H1 (cell line): ENCODE results near the gene MYCBPAP. TPM values are rescaled to one million over a fixed set of nuclear protein-coding genes. Genes with fewer than 3 reads are reported as not detected.

Source experiments
- CTCF ChIA-PET: fragments of 300-600 bp; sonication (Branson Sonifier 250); formaldehyde crosslinking; loops from one replicate; lab custom pipeline; 2021; ENCODE audit not compliant: partially characterized antibody; lab: Charles Lee
- POLR2A ChIA-PET: fragments of 300-600 bp; sonication (Branson Sonifier 250); formaldehyde crosslinking; loops from one replicate; lab custom pipeline; 2021; ENCODE audit warnings: inconsistent platforms; ENCODE audit not compliant: partially characterized antibody; lab: Charles Lee
- DNase-seq, 2 experiments: peaks; one replicate each; pipeline versions ENCODE4 v3.0.0 to v3.0.0-alpha.2; 2010 to 2022; ENCODE audit warnings: low spot score in 2 of 2, low read depth in 1 of 2, mixed read lengths in 1 of 2
- FAIRE-seq: peaks from 2 replicates; lab custom pipeline; 2011; peaks lifted over from hg19 to GRCh38; lab: Jason Lieb, UNC
- H2AFZ ChIP-seq: 2 replicates; pipeline ENCODE4 v1.8.1; 2012; ENCODE audit warnings: low read length, inconsistent platforms
- H2AK5ac ChIP-seq: 2 replicates; pipeline ENCODE4 v1.6.1; 2013; ENCODE audit warnings: low read depth, low read length
- H2BK120ac ChIP-seq: replicated peaks from 2 replicates; pipeline ENCODE3; 2013; ENCODE audit warnings: low read depth, low read length, inconsistent platforms
- H2BK12ac ChIP-seq: 2 replicates; pipeline ENCODE4 v1.6.1; 2013; ENCODE audit warnings: low read depth, low read length
- H2BK15ac ChIP-seq: 2 replicates; pipeline ENCODE4 v1.6.1; 2013; ENCODE audit warnings: low read length
- H2BK20ac ChIP-seq: 2 replicates; pipeline ENCODE4 v1.6.1; 2013; ENCODE audit warnings: low read length
- H2BK5ac ChIP-seq: 2 replicates; pipeline ENCODE4 v1.6.1; 2013; ENCODE audit warnings: low read depth, low read length
- H3K14ac ChIP-seq: 2 replicates; pipeline ENCODE4 v1.6.1; 2013; ENCODE audit warnings: inconsistent platforms; ENCODE audit not compliant: insufficient read length
- H3K18ac ChIP-seq: 2 replicates; pipeline ENCODE4 v1.6.1; 2013; ENCODE audit warnings: low read length; ENCODE audit errors: extremely low read depth
- H3K23ac ChIP-seq: 2 replicates; pipeline ENCODE4 v1.6.1; 2013; ENCODE audit warnings: inconsistent platforms; ENCODE audit not compliant: insufficient read length
- H3K23me2 ChIP-seq: 2 replicates; pipeline ENCODE4 v1.6.1; 2013; ENCODE audit warnings: low read depth, low read length
- H3K27ac ChIP-seq: 2 replicates; pipeline ENCODE4 v1.6.1; 2011; ENCODE audit warnings: low read depth, low read length, inconsistent platforms
- H3K27me3 ChIP-seq, 4 experiments: replicated peaks in 1 of 4; 1 replicate in 1 of 4; 2 replicates in 3 of 4; pipeline versions ENCODE4 v1.6.1 to v1.8.1; 2011 to 2013; ENCODE audit warnings: low read length in 3 of 4, mild to moderate bottlenecking in 3 of 4, inconsistent platforms in 2 of 4, mixed read lengths in 2 of 4, moderate library complexity in 1 of 4; ENCODE audit not compliant: control insufficient read depth in 3 of 4, insufficient read depth in 3 of 4; ENCODE audit errors: extremely low read depth in 1 of 4
- H3K36me3 ChIP-seq, 4 experiments: 2 replicates each; pipeline versions ENCODE4 v1.6.1 to v1.8.1; 2011 to 2013; ENCODE audit warnings: mild to moderate bottlenecking in 4 of 4, low read length in 3 of 4, moderate library complexity in 2 of 4, control low read depth in 1 of 4, inconsistent platforms in 1 of 4; ENCODE audit not compliant: insufficient read depth in 4 of 4, control insufficient read depth in 2 of 4
- H3K4ac ChIP-seq: replicated peaks from 2 replicates; pipeline ENCODE3; 2013; ENCODE audit warnings: low read length, low read depth, mixed read lengths, inconsistent platforms; ENCODE audit not compliant: insufficient read length
- H3K4me1 ChIP-seq, 4 experiments: replicated peaks in 1 of 4; 1 replicate in 1 of 4; 2 replicates in 3 of 4; pipeline versions ENCODE4 v1.6.1 to v1.8.1; 2011 to 2013; ENCODE audit warnings: low read length in 3 of 4, inconsistent platforms in 2 of 4, mixed read lengths in 1 of 4; ENCODE audit not compliant: insufficient read depth in 4 of 4, control insufficient read depth in 3 of 4
- H3K4me2 ChIP-seq, 2 experiments: 2 replicates each; pipeline versions ENCODE4 v1.6.1 to v1.8.1; 2011 to 2013; ENCODE audit warnings: low read depth in 2 of 2, low read length in 2 of 2, control low read depth in 1 of 2, inconsistent platforms in 1 of 2, mild to moderate bottlenecking in 1 of 2; ENCODE audit not compliant: insufficient read depth in 1 of 2
- H3K4me3 ChIP-seq, 4 experiments: fragments of 200-600, 300-600 bp in 1 of 4; sonication (generic), shearing (Covaris generic), sonication (Bioruptor Twin) in 1 of 4; 2 replicates each; pipeline versions ENCODE4 v1.5.1 to v1.8.1; 2011 to 2016; ENCODE audit warnings: low read length in 4 of 4, low read depth in 3 of 4, control low read depth in 2 of 4, inconsistent platforms in 2 of 4, mild to moderate bottlenecking in 2 of 4, mixed read lengths in 1 of 4, moderate library complexity in 1 of 4; ENCODE audit not compliant: insufficient read depth in 2 of 4; ENCODE audit errors: extremely low read depth in 1 of 4
- H3K56ac ChIP-seq: replicated peaks from 2 replicates; pipeline ENCODE3; 2013; ENCODE audit warnings: low read depth, mild to moderate bottlenecking, mixed read lengths, low read length, inconsistent platforms; ENCODE audit not compliant: insufficient read length
- H3K79me1 ChIP-seq: 2 replicates; pipeline ENCODE4 v1.6.1; 2013; ENCODE audit warnings: low read depth, low read length, control low read depth
- H3K79me2 ChIP-seq, 2 experiments: 2 replicates each; pipeline versions ENCODE4 v1.6.1 to v1.8.1; 2012 to 2013; ENCODE audit warnings: low read length in 2 of 2, mild to moderate bottlenecking in 2 of 2, inconsistent platforms in 1 of 2; ENCODE audit not compliant: insufficient read depth in 2 of 2, control insufficient read depth in 1 of 2
- H3K9ac ChIP-seq, 4 experiments: replicated peaks in 1 of 4; 1 replicate in 1 of 4; 2 replicates in 3 of 4; pipeline versions ENCODE4 v1.6.1 to v1.8.1; 2011 to 2013; ENCODE audit warnings: low read depth in 3 of 4, low read length in 3 of 4, control low read depth in 2 of 4, mild to moderate bottlenecking in 2 of 4, moderate library complexity in 2 of 4, inconsistent platforms in 1 of 4; ENCODE audit errors: extremely low read depth in 1 of 4
- H3K9me3 ChIP-seq, 2 experiments: 2 replicates each; pipeline versions ENCODE4 v1.6.1 to v1.8.1; 2012 to 2013; ENCODE audit warnings: mild to moderate bottlenecking in 2 of 2, moderate library complexity in 2 of 2, control low read depth in 1 of 2, inconsistent platforms in 1 of 2, low read depth in 1 of 2, low read length in 1 of 2, mixed read lengths in 1 of 2; ENCODE audit not compliant: insufficient read depth in 2 of 2
- H4K20me1 ChIP-seq, 2 experiments: replicated peaks in 1 of 2; 2 replicates each; pipeline versions ENCODE3 to v1.8.1; 2011 to 2013; ENCODE audit warnings: inconsistent platforms in 2 of 2, low read length in 2 of 2, mild to moderate bottlenecking in 1 of 2; ENCODE audit not compliant: insufficient read depth in 2 of 2, control insufficient read depth in 1 of 2
- H4K5ac ChIP-seq: 2 replicates; pipeline ENCODE4 v1.6.1; 2013; ENCODE audit warnings: low read length, low read depth, mixed read lengths, inconsistent platforms; ENCODE audit not compliant: insufficient read length
- H4K8ac ChIP-seq: 2 replicates; pipeline ENCODE4 v1.8.0; 2013; ENCODE audit warnings: mild to moderate bottlenecking, moderate library complexity, low read length, inconsistent platforms; ENCODE audit not compliant: insufficient read depth; ENCODE audit errors: extremely low read depth
- H4K91ac ChIP-seq: replicated peaks from 2 replicates; pipeline ENCODE3; 2013; ENCODE audit warnings: low read length, mixed read lengths, inconsistent platforms; ENCODE audit not compliant: insufficient read length
- CBX5 ChIP-seq: fragments of 300-800, 300-1000 bp; sonication (generic); IDR thresholded peaks from 2 replicates; pipeline ENCODE4 v1.7.1; 2016; ENCODE audit warnings: antibody characterized with exemption, low read length, low read depth
- RXRA ChIP-seq: IDR thresholded peaks from 2 replicates; pipeline ENCODE4 v1.6.1; 2011; ENCODE audit warnings: low read depth, mild to moderate bottlenecking, low read length, moderate library complexity; ENCODE audit not compliant: insufficient read depth
- WGBS, 2 experiments: shearing (Covaris generic) in 1 of 2; methylation state at CpG; one replicate each; pipeline versions ENCODE4 v1.1.6 to v1.1.7; 2013 to 2015; ENCODE audit warnings: low lambda C conversion rate in 2 of 2, mixed read lengths in 2 of 2, inconsistent platforms in 1 of 2, low coverage in 1 of 2, missing lambda C conversion rate in 1 of 2; ENCODE audit not compliant: insufficient replicate concordance in 2 of 2, insufficient coverage in 1 of 2, insufficient read length in 1 of 2; ENCODE audit errors: extremely low coverage in 1 of 2, missing lambda C conversion rate in 1 of 2; 5-methylcytosine and 5-hydroxymethylcytosine counted together
- polyA plus RNA-seq, 7 experiments: library from polyadenylated mRNA; depleted of rRNA in 3 of 7; stranded (reverse) in 5 of 7; unstranded in 2 of 7; fragments of >200 nt in 5 of 7; fragments of 200-250 nt in 2 of 7; gene quantifications; 1 replicate in 5 of 7; 2 replicates in 1 of 7; 4 replicates in 1 of 7; pipeline versions ENCODE4 v1.2.1 to v1.2.3, GENCODE V29; 2011 to 2013; ENCODE audit warnings: missing spikeins in 2 of 7, mixed read lengths in 2 of 7
- total RNA-seq: library from RNA; stranded (reverse); fragmentation: NEBNext Ultra II Directional; extraction: Animal tissue kit (Norgen Biotek cat#: 25700); gene quantifications from 2 replicates; pipeline ENCODE4 v1.2.1, GENCODE V29; 2021
- TF ChIP-seq, protein P1 (sequence below): IDR thresholded peaks from 2 replicates; pipeline ENCODE4 v1.6.1; 2011; ENCODE audit warnings: low read depth, mild to moderate bottlenecking, low read length; ENCODE audit not compliant: insufficient read depth

The MYCBPAP gene
- total and polyA plus RNA-seq, 2 of the 8 experiments (the other 6 are each of a cell fraction or from before 2014, with no cell fraction given): 0.89 to 3.3 TPM

DNA sequence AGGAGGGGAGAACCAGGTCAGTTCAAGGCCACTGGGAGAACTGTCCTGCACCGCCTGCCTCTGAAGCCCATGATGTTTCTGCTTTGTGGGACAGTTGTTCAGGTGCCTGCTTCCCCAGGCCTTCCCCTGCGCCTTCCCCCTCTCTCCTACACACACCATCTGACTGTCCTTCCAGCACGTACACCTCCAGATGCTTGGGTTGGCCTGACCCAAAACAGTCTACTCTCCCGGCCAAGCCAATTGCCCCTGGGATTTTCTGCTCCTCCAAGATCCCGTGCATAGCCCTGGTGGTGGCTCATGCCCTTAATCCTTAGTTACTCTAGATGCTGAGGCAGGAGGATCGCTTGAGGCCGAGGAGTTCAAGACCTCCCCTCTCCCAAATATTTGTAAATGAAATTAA lies 30.3 kb upstream of the MYCBPAP start:
- Histone ChIP-seq H3K79me1 (no peaks in the 10 kb centered on the region), H3K27ac (no peak overlapping the region), H3K9ac (no peak overlapping the region), H3K23ac (no peak overlapping the region), H4K5ac (no peak overlapping the region), H4K91ac (no peak overlapping the region), H3K27me3 (peaks cover 0 to 4% (median under 1%) of the 10 kb centered on the region in 4 experiments; a peak in 2 of 7 replicates), H3K4me1 (peaks cover 0 to 10% (median 6%) of the 10 kb centered on the region in 4 experiments; a peak in 6 of 7 replicates), H2BK5ac (no peak overlapping the region), H3K18ac (no peak overlapping the region), H3K79me2 (peaks cover 0 to 3% of the 10 kb centered on the region in 2 experiments; a peak in 1 of 4 replicates), H2BK20ac (peak overlapping the region; percentile 80; the same call in 1 of the 2 replicates), H3K56ac (no peak overlapping the region), H3K23me2 (peaks cover 8% of the 10 kb centered on the region), H3K4me2 (peak overlapping the region; percentile 55 to 87), H3K4ac (no peak overlapping the region), H3K36me3 (no peaks in the 10 kb centered on the region; a peak in 1 of 8 replicates), H2BK120ac (no peak overlapping the region), H2BK15ac (0 out of 2 replicates have a peak overlapping the region, but pooled peaks have one; percentile 88), H2AK5ac (0 out of 2 replicates have a peak overlapping the region, but pooled peaks have one; percentile 34), H3K4me3 (peak overlapping the region in 3 of 4 experiments; percentile 46 to 74 (median 69); a peak in 4 of 8 replicates), H2BK12ac (peak overlapping the region; percentile 50; the same call in 1 of the 2 replicates), H4K20me1 (peaks cover 0 to 2% of the 10 kb centered on the region in 2 experiments), H2AFZ (peak overlapping the region; percentile 97), H3K14ac (no peak overlapping the region), H4K8ac (no peak overlapping the region), H3K9me3 (no peaks in the 10 kb centered on the region)
- WGBS, 2 experiments: 89% methylated on average over 6 of the region's 7 CpGs; no CpG with 5 or more reads in 1 of the 2 experiments
- POLR2A ChIA-PET: interaction anchor here (1.7 kb wide), 2 partner anchors 9 to 80 kb away, joined by 7 to 10 read pairs; partner anchors contain the start of genes CHAD and LRRC59
- FAIRE-seq (no peak), DNase-seq (no peak)
- TF ChIP-seq RXRA: no peak
- TF ChIP-seq, protein P1, sequence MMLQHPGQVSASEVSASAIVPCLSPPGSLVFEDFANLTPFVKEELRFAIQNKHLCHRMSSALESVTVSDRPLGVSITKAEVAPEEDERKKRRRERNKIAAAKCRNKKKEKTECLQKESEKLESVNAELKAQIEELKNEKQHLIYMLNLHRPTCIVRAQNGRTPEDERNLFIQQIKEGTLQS: no peak
- no peak for TF ChIP-seq CBX5
- CTCF ChIA-PET: interaction anchor here (0.7 to 2.4 kb wide), 14 partner anchors 10 to 216 kb away, joined by 3 to 39 read pairs (median 5); partner anchors contain the start of genes CHAD and LRRC59
